GM12878 (cell line): ENCODE measurements around the gene NBPF3. TPM values are rescaled to one million over a fixed set of nuclear protein-coding genes. Genes with fewer than 3 reads are reported as not detected.
A peak's percentile ranks its signal among the peaks of the same experiment; 100 is the strongest.

ENCODE experiments used
- ATAC-seq: fragments of 200-7000 bp; cut with Tn5 transposase; 3 replicates; pipeline ENCODE4 v1.9.1; 2020; ENCODE audit warnings: mild to moderate bottlenecking, moderate library complexity
- BruUV-seq: library from RNA; stranded (reverse); fragments of 400-500 nt; replicated peaks from 2 replicates; lab custom pipeline; 2021; lab: Mats Ljungman, UMichigan
- CTCF ChIA-PET: fragments of 300-600 bp; sonication (Branson Sonifier 250); formaldehyde crosslinking; extraction: SDS; loops from one replicate; lab custom pipeline; 2021; ENCODE audit warnings: inconsistent platforms; lab: Yijun Ruan, JAX
- POLR2A ChIA-PET: fragments of 350-600 bp; formaldehyde crosslinking; extraction: SDS; loops from one replicate; lab custom pipeline; 2021; ENCODE audit warnings: inconsistent platforms; lab: Charles Lee
- RAD21 ChIA-PET: fragments of 300-600 bp; sonication (Branson Sonifier 250); formaldehyde crosslinking; loops from one replicate; lab custom pipeline; 2023; ENCODE audit warnings: antibody characterized with exemption; ENCODE audit not compliant: unreplicated experiment; lab: Charles Lee
- SMC1A ChIA-PET: fragments of 300-600 bp; sonication (Branson Sonifier 250); formaldehyde crosslinking; loops from one replicate; lab custom pipeline; 2023; ENCODE audit not compliant: unreplicated experiment, uncharacterized antibody; lab: Charles Lee
- DNase-seq: peaks from one replicate; pipeline ENCODE4 v3.0.0-alpha.2; 2011; ENCODE audit warnings: low read depth, low spot score
- FAIRE-seq: peaks from 3 replicates; lab custom pipeline; 2011; peaks lifted over from hg19 to GRCh38; lab: Jason Lieb, UNC
- H2AFZ ChIP-seq: 2 replicates; pipeline ENCODE4 v1.6.0; 2011; ENCODE audit warnings: low read depth, low read length, control low read depth; ENCODE audit not compliant: control insufficient read depth
- H3K27ac ChIP-seq: 2 replicates; pipeline ENCODE4 v1.5.1; 2011; ENCODE audit warnings: control low read depth; ENCODE audit not compliant: control insufficient read depth, insufficient read depth
- H3K27me3 ChIP-seq, 2 experiments: replicated peaks in 1 of 2; 2 replicates each; pipeline versions ENCODE4 v1.6.0 to v1.6.1; 2011; ENCODE audit warnings: low read length in 1 of 2; ENCODE audit not compliant: control insufficient read depth in 2 of 2, insufficient read depth in 2 of 2
- H3K36me3 ChIP-seq, 2 experiments: 2 replicates each; pipeline ENCODE4 v1.5.1; 2011; ENCODE audit warnings: low read length in 1 of 2; ENCODE audit not compliant: control insufficient read depth in 2 of 2, insufficient read depth in 2 of 2
- H3K4me1 ChIP-seq: 2 replicates; pipeline ENCODE4 v1.6.1; 2011; ENCODE audit warnings: mild to moderate bottlenecking, low read length, moderate library complexity, mixed read lengths; ENCODE audit not compliant: control insufficient read depth, insufficient read depth
- H3K4me2 ChIP-seq: 2 replicates; pipeline ENCODE4 v1.6.0; 2011; ENCODE audit warnings: control low read depth; ENCODE audit not compliant: control insufficient read depth, insufficient read depth
- H3K4me3 ChIP-seq: fragments of 200-600 bp; sonication (generic); 2 replicates; pipeline ENCODE4 v1.5.1; 2016
- H3K79me2 ChIP-seq: 2 replicates; pipeline ENCODE4 v1.6.0; 2011; ENCODE audit warnings: low read length; ENCODE audit not compliant: control insufficient read depth, insufficient read depth
- H3K9ac ChIP-seq: 2 replicates; pipeline ENCODE4 v1.8.0; 2011; ENCODE audit warnings: low read length, control low read depth, mixed read lengths; ENCODE audit not compliant: control insufficient read depth, insufficient read depth
- H3K9me3 ChIP-seq: replicated peaks from 3 replicates; pipeline ENCODE4 v1.5.1; 2011; ENCODE audit warnings: mild to moderate bottlenecking, low read length; ENCODE audit not compliant: control insufficient read depth, insufficient read depth
- H4K20me1 ChIP-seq: 2 replicates; pipeline ENCODE4 v1.6.0; 2011; ENCODE audit not compliant: control insufficient read depth, insufficient read depth
- BRCA1 ChIP-seq: IDR thresholded peaks from 2 replicates; pipeline ENCODE4 v1.6.1; 2011; ENCODE audit warnings: low read depth, low read length, improper control_type of control experiment
- GATAD2B ChIP-seq: fragments of 450-650 bp; conservative IDR thresholded peaks from 2 replicates; pipeline ENCODE4 v1.6.1; 2017; ENCODE audit warnings: low read depth, mild to moderate bottlenecking, moderate library complexity
- MYB ChIP-seq: fragments of 150-350 bp; IDR thresholded peaks from 2 replicates; pipeline ENCODE4 v1.6.1; 2014; ENCODE audit warnings: mild to moderate bottlenecking, low read depth, low read length, borderline replicate concordance
- SRF ChIP-seq, 2 experiments: IDR thresholded peaks; 2 replicates each; pipeline ENCODE4 v1.6.1; 2011; ENCODE audit warnings: low read depth in 2 of 2, low read length in 2 of 2, mild to moderate bottlenecking in 1 of 2, moderate library complexity in 1 of 2
- USF1 ChIP-seq: IDR thresholded peaks from 2 replicates; pipeline ENCODE4 v1.6.1; 2011; ENCODE audit warnings: borderline replicate concordance, low read depth, mild to moderate bottlenecking, moderate library complexity, mixed read lengths, low read length; ENCODE audit not compliant: insufficient read depth; ENCODE audit errors: extremely low read length
- YY1 ChIP-seq: IDR thresholded peaks from 2 replicates; pipeline ENCODE4 v1.6.1; 2011; ENCODE audit warnings: low read depth, mild to moderate bottlenecking, low read length
- ZNF217 ChIP-seq: fragments of 450-650 bp; IDR thresholded peaks from 2 replicates; pipeline ENCODE4 v1.6.1; 2017; ENCODE audit warnings: antibody characterized with exemption, mild to moderate bottlenecking
- WGBS: methylation state at CpG from one replicate; pipeline ENCODE4 v1.1.6; 2016; ENCODE audit warnings: low lambda C conversion rate; ENCODE audit not compliant: insufficient replicate concordance, insufficient coverage; ENCODE audit errors: missing lambda C conversion rate; 5-methylcytosine and 5-hydroxymethylcytosine counted together
- in situ Hi-C: fragments of 300-500 bp; cut with MboI; formaldehyde crosslinking; loops from 9 replicates; pipeline ENCODE4 v1.14.3; 2018; ENCODE audit warnings: mixed read lengths
- intact Hi-C: fragments of 100-400 bp; cut with micrococcal nuclease; formaldehyde crosslinking; loops from one replicate; pipeline ENCODE4 v1.14.2; 2022; ENCODE audit not compliant: unreplicated experiment
- polyA plus RNA-seq, 11 experiments: library from polyadenylated mRNA; depleted of rRNA in 4 of 11; unstranded in 6 of 11; stranded (reverse) in 5 of 11; fragments of >200 nt; fragmentation: Nextera tagmentation in 4 of 11; fragmentation: Illumina TruSeq in 1 of 11; extraction: Ambion mirVana in 4 of 11; extraction: Trizol in 1 of 11; gene quantifications; 1 replicate in 1 of 11; 2 replicates in 10 of 11; pipeline versions ENCODE4 v1.2.1 to v1.2.3, GENCODE V29; 2011 to 2016; ENCODE audit warnings: inconsistent platforms in 2 of 11, missing spikeins in 2 of 11, low read depth in 1 of 11
- total RNA-seq, 4 experiments: library from RNA; depleted of rRNA in 3 of 4; stranded (reverse); fragments of >200 nt in 3 of 4; fragmentation: Illumina TruSeq in 1 of 4; extraction: Trizol in 1 of 4; gene quantifications; 2 replicates each; pipeline versions ENCODE4 v1.2.1 to v1.2.3, GENCODE V29; 2013 to 2021

NBPF3 gene
- total and polyA plus RNA-seq, 10 of the 15 experiments (the other 5 are each of a cell fraction or from before 2014, with no cell fraction given), result 0.56 to 4.4 (median 2.7) TPM

GRCh38 chr1:21509351-21510112 is 69.6 kb downstream of the NBPF3 start, which contains the start of gene ALPL:
Gene ALPL (plus strand): TSS chr1:21509423. CDS start chr1:21554082, 44,659 bp downstream.
- ATAC-seq, result no peak
- Histone ChIP-seq H3K9ac (no peak within 1 kb of the TSS), H3K79me2 (no peaks in the 10 kb centered on the region), H3K36me3 (no peaks in the 10 kb centered on the region), H4K20me1 (no peaks in the 10 kb centered on the region), H3K4me3 (no peak within 1 kb of the TSS), H3K4me1 (peaks cover 10% of the 10 kb centered on the region), H3K27ac (no peak within 1 kb of the TSS), H3K27me3 (peaks cover 0 to 16% of the 10 kb centered on the region in 2 experiments), H3K4me2 (0 out of 2 replicates have a peak within 1 kb of the TSS, but pooled peaks have one; percentile 15), H3K9me3 (no peaks in the 10 kb centered on the region), H2AFZ (no peak within 1 kb of the TSS)
- in situ Hi-C loops, result no loop called here
- intact Hi-C loops, result loop anchor here (1.0 to 10.0 kb wide), 3 partner anchors 25 to 145 kb away; no protein-coding TSS in a partner anchor
- POLR2A ChIA-PET, result no interaction called here
- 20% methylated on average over 54 of the region's 67 CpGs for WGBS
- no peak for TF ChIP-seq BRCA1
- TF ChIP-seq GATAD2B, result no peak
- TF ChIP-seq MYB, result no peak
- no peak for TF ChIP-seq ZNF217
- no peak for TF ChIP-seq YY1
- no peak for TF ChIP-seq USF1
- no peak for TF ChIP-seq SRF (IDR thresholded peaks at IDR 0.05; ENCODE audit: low read depth in 2 of 2, low read length in 2 of 2)
- CTCF ChIA-PET, result interaction anchor here (1.4 to 14.7 kb wide), 2 partner anchors 8 to 20 kb away, joined by 5 to 327 read pairs; no protein-coding TSS in a partner anchor
- no peak for FAIRE-seq
- no peak for DNase-seq
- RAD21 ChIA-PET, result interaction anchor here (1.0 to 9.8 kb wide), 5 partner anchors 16 to 150 kb away, joined by 3 to 109 read pairs (median 3); no protein-coding TSS in a partner anchor
- SMC1A ChIA-PET, result interaction anchor here (18.6 kb wide), 1 partner anchor 20 kb away, joined by 326 read pairs; no protein-coding TSS in a partner anchor
- BruUV-seq, result no TSS peak
